ENCODE data around the gene EPHA10. TPM values are rescaled to one million over a fixed set of nuclear protein-coding genes. Genes with fewer than 3 reads are reported as not detected.
A peak's percentile ranks its signal among the peaks of the same experiment; 100 is the strongest.
"Not testable (repeated sequence)": the region's sequence is repeated elsewhere in the genome, so short reads cannot be mapped to it uniquely, and the experiment has no call there.

Gene EPHA10
- total RNA-seq, 1 donor from 2014 or later: 0.53 TPM

DNA sequence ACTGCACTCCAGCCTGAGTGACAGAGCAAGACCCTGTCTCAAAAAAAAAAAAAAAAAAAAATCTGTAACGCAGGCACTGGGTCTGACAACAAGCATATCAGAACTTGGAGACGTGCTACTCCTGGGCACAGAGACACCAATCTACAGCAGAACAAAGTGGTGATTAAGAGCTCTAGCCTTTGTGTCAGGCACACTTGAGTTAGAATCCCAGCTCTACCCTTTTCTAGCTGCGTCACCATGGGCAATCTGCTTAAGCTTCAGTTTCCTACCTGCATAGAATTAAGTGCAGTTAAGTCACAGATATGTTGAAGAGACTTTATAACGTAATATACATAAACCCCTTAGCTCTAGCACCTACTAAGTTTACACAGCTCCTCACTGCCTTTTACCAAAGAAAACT, 76.0 kb downstream of the EPHA10 start:
- H3K4me1 ChIP-seq: peaks cover 33% of the 10 kb centered on the region
- no peak for TF ChIP-seq CTCF (IDR thresholded peaks at IDR 0.05)

GRCh38 chr1:37687764-37688163, 77.2 kb downstream of the EPHA10 start:
- H3K9me3 ChIP-seq, DNase-seq: not testable (repeated sequence)
- intact Hi-C loops (cut with DNase I): loop anchor here (10.0 kb wide), 1 partner anchor 233 kb away; no protein-coding TSS in a partner anchor

More for the DNA sequence above, 76.0 kb downstream of the EPHA10 start:
- peak overlapping the region; percentile 96 for H3K4me3 ChIP-seq
- no peak for DNase-seq
- H3K9me3 ChIP-seq: no peaks in the 10 kb centered on the region
- H3K27ac ChIP-seq: no peak overlapping the region
- no peak for ATAC-seq
- no peaks in the 10 kb centered on the region for H3K27me3 ChIP-seq (ENCODE audit: low read depth)
- H3K36me3 ChIP-seq: peaks cover 34% of the 10 kb centered on the region
- intact Hi-C loops (cut with DNase I): loop anchor here (10.0 kb wide), 1 partner anchor 234 kb away; no protein-coding TSS in a partner anchor

DNA sequence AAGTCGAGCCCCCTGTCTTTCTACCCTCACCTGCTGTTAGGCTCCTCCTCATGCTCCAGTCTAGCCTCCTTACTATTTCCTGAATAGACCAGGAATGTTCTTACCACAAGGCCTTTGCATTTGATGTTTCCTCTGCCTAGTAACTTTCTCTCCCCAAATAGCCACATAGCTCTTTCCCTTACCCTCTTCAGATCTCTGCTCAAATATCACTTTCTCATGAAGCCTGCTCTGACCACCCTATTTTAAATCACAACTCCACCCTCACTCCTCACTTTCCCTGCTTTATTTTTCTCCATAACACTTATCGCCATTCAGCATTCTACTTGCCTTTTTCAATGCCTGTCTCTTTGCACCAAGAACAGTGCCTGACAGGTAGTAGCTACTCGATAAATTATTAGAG, 79.2 kb downstream of the EPHA10 start:
- peaks cover 64% of the 10 kb centered on the region for H3K36me3 ChIP-seq
- DNase-seq (no peak), ATAC-seq (no peak)
- no peaks in the 10 kb centered on the region for H3K9me3 ChIP-seq
- H3K27ac ChIP-seq: no peak overlapping the region
- peaks cover 19% of the 10 kb centered on the region for H3K4me1 ChIP-seq
- intact Hi-C loops (cut with DNase I): loop anchor here (10.0 kb wide), 1 partner anchor 231 kb away; no protein-coding TSS in a partner anchor
- no peaks in the 10 kb centered on the region for H3K27me3 ChIP-seq (ENCODE audit: low read depth)
- TF ChIP-seq CTCF (IDR thresholded peaks at IDR 0.05): no peak
- H3K4me3 ChIP-seq: no peak overlapping the region

More at GRCh38 chr1:37687764-37688163, 77.2 kb downstream of the EPHA10 start:
- not testable (repeated sequence) for H3K27me3 ChIP-seq (ENCODE audit: low read depth); ATAC-seq; H3K4me3 ChIP-seq; H3K27ac ChIP-seq
- Histone ChIP-seq H3K4me1 (peaks cover 30% of the 10 kb centered on the region), H3K36me3 (peaks cover 46% of the 10 kb centered on the region)

DNA sequence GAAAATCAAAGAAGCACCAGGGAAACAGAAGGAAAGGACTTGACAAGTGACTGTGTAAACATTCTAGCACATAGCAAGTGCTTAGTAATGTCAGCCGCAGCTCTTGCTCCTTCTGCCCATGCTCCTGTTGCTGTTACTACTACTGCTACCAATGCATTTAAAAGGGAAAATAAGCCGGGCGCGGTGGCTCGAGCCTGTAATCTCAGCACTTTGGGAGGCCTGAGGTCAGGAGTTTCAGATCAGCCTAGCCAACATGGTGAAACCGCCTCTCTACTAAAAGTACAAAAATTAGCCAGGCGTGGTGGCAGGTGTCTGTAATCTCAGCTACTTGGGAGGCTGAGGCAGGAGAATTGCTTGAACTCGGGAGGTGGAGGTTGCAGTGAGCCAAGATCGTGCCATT, 80.7 kb downstream of the EPHA10 start:
- not testable (repeated sequence) for H3K9me3 ChIP-seq; DNase-seq; H3K27ac ChIP-seq; ATAC-seq; H3K4me3 ChIP-seq; H3K27me3 ChIP-seq (ENCODE audit: low read depth); H3K4me1 ChIP-seq
- H3K36me3 ChIP-seq: peaks cover 64% of the 10 kb centered on the region
- intact Hi-C loops (cut with DNase I): loop anchor here (5.0 to 10.0 kb wide), 2 partner anchors 82 to 229 kb away; no protein-coding TSS in a partner anchor

DNA sequence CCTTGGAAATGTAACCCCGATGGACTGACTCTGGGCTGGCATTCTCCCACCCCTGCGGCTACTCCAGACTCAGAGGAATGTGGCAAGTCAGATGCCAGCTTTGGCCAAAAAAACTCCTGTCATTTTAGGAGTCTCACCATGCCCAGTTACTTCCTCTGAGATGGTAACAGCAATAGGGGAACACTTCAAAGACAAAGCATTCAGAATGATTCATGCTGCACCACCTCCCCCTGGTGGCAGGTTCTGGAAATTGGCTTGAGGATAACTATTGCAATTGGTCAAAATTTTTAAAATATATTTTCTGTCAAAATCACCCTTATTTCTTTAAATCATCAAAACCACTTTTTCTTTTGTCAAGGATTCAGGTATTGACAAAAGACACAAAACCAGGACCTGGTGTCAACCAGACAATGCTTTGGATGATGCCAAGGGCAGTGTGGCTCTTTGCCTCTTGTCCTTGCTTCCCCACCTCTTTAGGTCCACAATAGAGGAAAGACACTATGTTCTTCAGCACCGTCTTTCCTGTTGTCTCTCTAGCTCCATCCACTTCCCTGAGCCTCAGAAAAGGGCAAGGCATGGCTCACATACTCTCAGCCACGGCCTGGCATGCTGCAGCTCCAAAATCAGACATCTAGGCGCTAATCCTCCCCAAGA, 82.5 kb downstream of the EPHA10 start:
- no peaks in the 10 kb centered on the region for H3K27me3 ChIP-seq (ENCODE audit: low read depth)
- peak; percentile 78 to 87 for ATAC-seq
- H3K9me3 ChIP-seq: no peaks in the 10 kb centered on the region
- no peak overlapping the region for H3K27ac ChIP-seq
- H3K4me3 ChIP-seq: no peak overlapping the region
- peaks cover 60% of the 10 kb centered on the region for H3K36me3 ChIP-seq
- TF ChIP-seq CTCF (IDR thresholded peaks at IDR 0.05): peak; percentile 81
- H3K4me1 ChIP-seq: no peaks in the 10 kb centered on the region
- intact Hi-C loops (cut with DNase I): loop anchor here (5.0 to 10.0 kb wide), 2 partner anchors 80 to 228 kb away; no protein-coding TSS in a partner anchor
- DNase-seq: peak; percentile 66

DNA sequence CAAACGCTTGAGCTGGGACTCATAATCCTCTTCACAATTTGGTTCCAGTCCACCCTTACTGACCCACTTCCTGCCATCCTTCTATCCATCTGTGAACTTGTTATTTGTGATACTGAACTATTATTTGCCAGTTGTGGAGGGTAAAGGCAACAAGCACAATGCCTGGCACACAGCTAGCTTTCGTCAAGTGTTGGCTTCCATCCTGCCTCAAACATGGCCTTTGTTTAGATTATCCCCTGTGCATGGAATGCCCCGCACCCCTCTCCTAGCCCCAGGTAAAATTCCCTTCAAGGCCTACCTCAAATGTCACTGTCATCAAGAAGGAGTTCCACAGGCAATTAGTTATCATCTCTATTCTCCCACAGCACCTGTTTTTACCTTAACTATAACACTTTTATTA, 84.0 kb downstream of the EPHA10 start:
- H3K4me1 ChIP-seq: peaks cover 1% of the 10 kb centered on the region
- no peaks in the 10 kb centered on the region for H3K27me3 ChIP-seq (ENCODE audit: low read depth)
- intact Hi-C loops (cut with DNase I): loop anchor here (5.0 to 10.0 kb wide), 2 partner anchors 79 to 226 kb away; no protein-coding TSS in a partner anchor
- H3K36me3 ChIP-seq: peaks cover 49% of the 10 kb centered on the region
- no peak overlapping the region for H3K4me3 ChIP-seq
- TF ChIP-seq CTCF (IDR thresholded peaks at IDR 0.05): no peak
- H3K27ac ChIP-seq: no peak overlapping the region
- ATAC-seq: no peak
- H3K9me3 ChIP-seq: no peaks in the 10 kb centered on the region
- DNase-seq: no peak

All from lower lobe of right lung (tissue), 2 donors.